SK-N-SH (cell line): ENCODE results near the gene OBSCN. TPM values are rescaled to one million over a fixed set of nuclear protein-coding genes. Genes with fewer than 3 reads are reported as not detected.

Experiments used
- CTCF ChIA-PET: fragments of 300-600, 350-600 bp; formaldehyde crosslinking; extraction: SDS; loops from one replicate; lab custom pipeline; 2021; lab: Yijun Ruan, JAX
- POLR2A ChIA-PET: fragments of 350-600 bp; sonication (Branson Sonifier 250); formaldehyde crosslinking; extraction: SDS; loops from one replicate; lab custom pipeline; 2020; ENCODE audit warnings: antibody characterized with exemption, inconsistent platforms; lab: Yijun Ruan, JAX
- DNase-seq: peaks from one replicate; pipeline ENCODE4 v3.0.0; 2012
- H2AFZ ChIP-seq: fragments of 200-600 bp; sonication (generic); 2 replicates; pipeline ENCODE4 v1.8.1; 2016; ENCODE audit warnings: antibody characterized with exemption, mild to moderate bottlenecking, low read depth
- H3F3A ChIP-seq: fragments of 200-600 bp; sonication (generic); replicated peaks from 2 replicates; pipeline ENCODE3; 2016; ENCODE audit warnings: antibody characterized with exemption, mild to moderate bottlenecking; ENCODE audit not compliant: insufficient read depth
- H3K27ac ChIP-seq, 2 experiments: fragments of 200-500 bp in 1 of 2; fragments of 200-600 bp in 1 of 2; sonication (Bioruptor generic) in 1 of 2; sonication (generic), shearing (Covaris generic) in 1 of 2; 2 replicates each; pipeline versions ENCODE4 v1.5.1 to v1.6.1; 2014 to 2016; ENCODE audit warnings: low read depth in 2 of 2, inconsistent platforms in 1 of 2, low read length in 1 of 2, mild to moderate bottlenecking in 1 of 2, mixed read lengths in 1 of 2
- H3K27me3 ChIP-seq: fragments of 200-600 bp; sonication (generic), shearing (Covaris generic); 2 replicates; pipeline ENCODE4 v1.6.1; 2016; ENCODE audit warnings: mixed run types; ENCODE audit not compliant: insufficient read depth
- H3K36me3 ChIP-seq, 2 experiments: fragments of 200-500 bp in 1 of 2; fragments of 200-600 bp in 1 of 2; sonication (Bioruptor generic) in 1 of 2; sonication (generic) in 1 of 2; replicated peaks in 1 of 2; 2 replicates each; pipeline versions ENCODE3 to v1.5.1; 2014 to 2016; ENCODE audit warnings: low read length in 1 of 2, mild to moderate bottlenecking in 1 of 2; ENCODE audit not compliant: insufficient read depth in 2 of 2, control insufficient read depth in 1 of 2
- H3K4me1 ChIP-seq, 2 experiments: fragments of 200-500 bp in 1 of 2; fragments of 200-600 bp in 1 of 2; sonication (Bioruptor generic) in 1 of 2; sonication (generic), shearing (Covaris generic) in 1 of 2; 2 replicates each; pipeline versions ENCODE4 v1.5.1 to v1.6.1; 2014 to 2016; ENCODE audit warnings: low read depth in 1 of 2, low read length in 1 of 2, mixed run types in 1 of 2; ENCODE audit not compliant: insufficient read depth in 2 of 2, control insufficient read depth in 1 of 2
- H3K4me2 ChIP-seq: fragments of 200-600 bp; sonication (generic), shearing (Covaris generic); 2 replicates; pipeline ENCODE4 v1.6.1; 2017; ENCODE audit warnings: mixed run types
- H3K4me3 ChIP-seq, 2 experiments: fragments of 200-500 bp in 1 of 2; fragments of 200-600 bp in 1 of 2; sonication (Bioruptor generic) in 1 of 2; sonication (generic), shearing (Covaris generic) in 1 of 2; 2 replicates each; pipeline versions ENCODE4 v1.5.1 to v1.8.1; 2014 to 2016; ENCODE audit warnings: low read depth in 2 of 2, inconsistent platforms in 1 of 2, low read length in 1 of 2, mild to moderate bottlenecking in 1 of 2, mixed read lengths in 1 of 2, moderate library complexity in 1 of 2
- H3K79me2 ChIP-seq: fragments of 200-600 bp; sonication (generic); 2 replicates; pipeline ENCODE4 v1.8.1; 2017; ENCODE audit warnings: mild to moderate bottlenecking; ENCODE audit not compliant: insufficient read depth
- H3K9ac ChIP-seq: fragments of 200-600 bp; sonication (generic); 2 replicates; pipeline ENCODE4 v1.6.1; 2017; ENCODE audit warnings: mixed run types
- H3K9me2 ChIP-seq: fragments of 200-600 bp; sonication (generic); 2 replicates; pipeline ENCODE4 v1.6.1; 2017; ENCODE audit warnings: mixed run types
- H3K9me3 ChIP-seq: fragments of 200-600 bp; sonication (generic); 2 replicates; pipeline ENCODE4 v1.6.1; 2017; ENCODE audit warnings: mixed run types, mild to moderate bottlenecking, moderate library complexity
- H4K20me1 ChIP-seq: fragments of 200-600 bp; sonication (generic); 2 replicates; pipeline ENCODE4 v1.6.1; 2017; ENCODE audit warnings: mild to moderate bottlenecking, mixed run types; ENCODE audit not compliant: insufficient read depth
- CTCF ChIP-seq: fragments of 200-600 bp; sonication (generic); IDR thresholded peaks from 2 replicates; pipeline ENCODE4 v1.6.1; 2017; ENCODE audit warnings: antibody characterized with exemption, mild to moderate bottlenecking, moderate library complexity
- EP300 ChIP-seq, 2 experiments: IDR thresholded peaks; 2 replicates each; pipeline versions ENCODE4 v1.4.0 to v1.6.1; 2012; ENCODE audit warnings: borderline replicate concordance in 1 of 2, low read depth in 1 of 2, low read length in 1 of 2
- EZH2phosphoT487 ChIP-seq: fragments of 200-600 bp; sonication (generic); IDR thresholded peaks from 2 replicates; pipeline ENCODE4 v1.6.1; 2017; ENCODE audit warnings: low read depth, mixed run types, mild to moderate bottlenecking, antibody characterized with exemption, moderate library complexity, borderline replicate concordance
- FOXJ3 ChIP-seq: sonication (generic); formaldehyde crosslinking; IDR thresholded peaks from 2 replicates; pipeline ENCODE4 v1.5.1; 2020; ENCODE audit warnings: mild to moderate bottlenecking, missing genetic modification reagents
- MAX ChIP-seq: IDR thresholded peaks from 2 replicates; pipeline ENCODE4 v1.4.0; 2012; ENCODE audit warnings: low read depth
- NFIC ChIP-seq: IDR thresholded peaks from 2 replicates; pipeline ENCODE4 v1.4.0; 2012; ENCODE audit warnings: borderline replicate concordance
- NRF1 ChIP-seq: IDR thresholded peaks from 2 replicates; pipeline ENCODE4 v1.6.1; 2012; ENCODE audit warnings: low read depth, mild to moderate bottlenecking, low read length
- RAD21 ChIP-seq: IDR thresholded peaks from 2 replicates; pipeline ENCODE4 v1.6.1; 2012; ENCODE audit warnings: mild to moderate bottlenecking, low read length
- RCOR1 ChIP-seq: fragments of 150-350 bp; IDR thresholded peaks from 2 replicates; pipeline ENCODE4 v1.6.1; 2017; ENCODE audit warnings: antibody characterized with exemption, low read length
- REST ChIP-seq: IDR thresholded peaks from 2 replicates; pipeline ENCODE4 v1.6.1; 2012; ENCODE audit warnings: mild to moderate bottlenecking, low read depth, low read length, moderate library complexity
- RFX5 ChIP-seq: IDR thresholded peaks from 2 replicates; pipeline ENCODE4 v1.6.1; 2012; ENCODE audit warnings: mild to moderate bottlenecking, improper control_type of control experiment, low read length
- RXRA ChIP-seq: IDR thresholded peaks from 2 replicates; pipeline ENCODE4 v1.4.0; 2012; ENCODE audit warnings: low read depth, mild to moderate bottlenecking, borderline replicate concordance
- SIN3A ChIP-seq: IDR thresholded peaks from 2 replicates; pipeline ENCODE4 v1.6.1; 2012; ENCODE audit warnings: low read depth, mild to moderate bottlenecking, low read length, moderate library complexity, borderline replicate concordance
- TCF12 ChIP-seq: IDR thresholded peaks from 2 replicates; pipeline ENCODE4 v1.4.0; 2012
- USF2 ChIP-seq: fragments of 150-350 bp; IDR thresholded peaks from 2 replicates; pipeline ENCODE4 v1.6.1; 2017; ENCODE audit warnings: antibody characterized with exemption, low read length, low read depth, borderline replicate concordance
- WGBS: methylation state at CpG from one replicate; pipeline ENCODE4 v1.1.6; 2017; ENCODE audit warnings: low lambda C conversion rate; 5-methylcytosine and 5-hydroxymethylcytosine counted together
- polyA plus RNA-seq, 3 experiments: library from polyadenylated mRNA; depleted of rRNA; stranded (reverse); fragments of >200 nt; gene quantifications; 2 replicates each; pipeline ENCODE4 v1.2.3, GENCODE V29; 2012

OBSCN gene
- polyA plus RNA-seq, 1 of the 3 experiments (the other 2 are of a cell fraction), result 4.0 TPM

- WGBS, result 54% methylated on average over 3 of the region's 3 CpGs
- Histone ChIP-seq H2AFZ (no peak overlapping the region), H3K79me2 (no peaks in the 10 kb centered on the region), H3K4me1 (no peaks in the 10 kb centered on the region), H3K4me2 (no peak overlapping the region), H3K27ac (no peak overlapping the region), H3K4me3 (no peak overlapping the region), H3K9me3 (peaks cover 5% of the 10 kb centered on the region), H3K36me3 (peaks cover 0 to 3% of the 10 kb centered on the region in 2 experiments), H3K9me2 (no peaks in the 10 kb centered on the region), H3K27me3 (no peaks in the 10 kb centered on the region), H3F3A (peaks cover 7% of the 10 kb centered on the region), H3K9ac (no peak overlapping the region), H4K20me1 (no peaks in the 10 kb centered on the region)
- CTCF ChIA-PET, result no interaction called here
- TF ChIP-seq RAD21 (no peak), NFIC (no peak), REST (no peak), EP300 (IDR thresholded peaks at IDR 0.05; ENCODE audit: borderline replicate concordance in 1 of 2, low read depth in 1 of 2, low read length in 1 of 2) (no peak), RXRA (no peak), MAX (no peak), RFX5 (no peak), USF2 (no peak), CTCF (no peak), RCOR1 (no peak), TCF12 (no peak), NRF1 (no peak), SIN3A (no peak), FOXJ3 (CRISPR knock-in tag) (no peak), EZH2phosphoT487 (no peak)
- POLR2A ChIA-PET, result no interaction called here
- no peak for DNase-seq
These were observed 13.4 kb upstream of the OBSCN start for GRCh38 chr1:228194436-228194835.
